Epithelial cell of prostate (primary cell): ENCODE results near the gene KLHDC10.
"Not testable (repeated sequence)": the region's sequence is repeated elsewhere in the genome, so short reads cannot be mapped to it uniquely, and the experiment has no call there.

Experiments
- DNase-seq: peaks from one replicate; pipeline ENCODE4 v3.0.0-alpha.2; 2011; ENCODE audit warnings: low read depth, low spot score
- H3K27ac ChIP-seq: fragments of 450-650 bp; 2 replicates; pipeline ENCODE4 v1.5.1; 2017; ENCODE audit warnings: mild to moderate bottlenecking

KLHDC10 gene

GRCh38 chr7:130071701-130072622, 1.6 kb downstream of the KLHDC10 start:
- peak overlapping the region; percentile 75 for H3K27ac ChIP-seq
- no peak for DNase-seq

GRCh38 chr7:130079846-130080394, 9.6 kb downstream of the KLHDC10 start:
- DNase-seq: no peak

GRCh38 chr7:130083497-130083896, 13.2 kb downstream of the KLHDC10 start:
- DNase-seq, H3K27ac ChIP-seq: not testable (repeated sequence)

More at GRCh38 chr7:130079846-130080394, 9.6 kb downstream of the KLHDC10 start:
- H3K27ac ChIP-seq: no peak overlapping the region

- no peak overlapping the region for H3K27ac ChIP-seq
- no peak for DNase-seq
These were observed 13.9 kb downstream of the KLHDC10 start for GRCh38 chr7:130084037-130084875.

- H3K27ac ChIP-seq, DNase-seq: not testable (repeated sequence)
These were observed 14.9 kb downstream of the KLHDC10 start for GRCh38 chr7:130085235-130085634.

- no peak overlapping the region for H3K27ac ChIP-seq
- DNase-seq: no peak
These were observed 16.6 kb downstream of the KLHDC10 start for GRCh38 chr7:130086938-130087337.

- H3K27ac ChIP-seq: no peak overlapping the region
- DNase-seq: no peak
These were observed 17.0 kb downstream of the KLHDC10 start for GRCh38 chr7:130087364-130087763.

GRCh38 chr7:130090745-130091532, 20.6 kb downstream of the KLHDC10 start:
- no peak for DNase-seq
- H3K27ac ChIP-seq: no peak overlapping the region

- H3K27ac ChIP-seq: no peak overlapping the region
- DNase-seq: no peak
These were observed 21.7 kb downstream of the KLHDC10 start for GRCh38 chr7:130091999-130092398.

GRCh38 chr7:130092598-130092997, 22.3 kb downstream of the KLHDC10 start:
- no peak overlapping the region for H3K27ac ChIP-seq
- DNase-seq: no peak

GRCh38 chr7:130095812-130096211, 25.5 kb downstream of the KLHDC10 start:
- DNase-seq: peak; percentile 3

GRCh38 chr7:130096243-130096827, 26.0 kb downstream of the KLHDC10 start:
- no peak overlapping the region for H3K27ac ChIP-seq
- DNase-seq: no peak

More at GRCh38 chr7:130095812-130096211, 25.5 kb downstream of the KLHDC10 start:
- H3K27ac ChIP-seq: no peak overlapping the region

- DNase-seq: no peak
- H3K27ac ChIP-seq: no peak overlapping the region
These were observed 29.0 kb downstream of the KLHDC10 start for GRCh38 chr7:130099331-130099730.

- DNase-seq: no peak
- no peak overlapping the region for H3K27ac ChIP-seq
These were observed 32.3 kb downstream of the KLHDC10 start for GRCh38 chr7:130102588-130102987.

- H3K27ac ChIP-seq: no peak overlapping the region
- DNase-seq: no peak
These were observed 37.8 kb downstream of the KLHDC10 start for GRCh38 chr7:130107949-130108674.

- DNase-seq: no peak
- no peak overlapping the region for H3K27ac ChIP-seq
These were observed 38.5 kb downstream of the KLHDC10 start for GRCh38 chr7:130108809-130109208.

GRCh38 chr7:130112093-130112492, 41.8 kb downstream of the KLHDC10 start:
- no peak overlapping the region for H3K27ac ChIP-seq
- no peak for DNase-seq

- no peak overlapping the region for H3K27ac ChIP-seq
These were observed 42.5 kb downstream of the KLHDC10 start for GRCh38 chr7:130112662-130113425.

More at GRCh38 chr7:130112662-130113425, 42.5 kb downstream of the KLHDC10 start:
- DNase-seq: no peak
